HG03575 (cell line): ENCODE measurements around the gene CPSF7.
"Not testable (repeated sequence)": the region's sequence is repeated elsewhere in the genome, so short reads cannot be mapped to it uniquely, and the experiment has no call there.

Experiments
- ATAC-seq: cut with Tn5 transposase; IDR thresholded peaks from one replicate; pipeline ENCODE4 v1.9.1; 2021; ENCODE audit not compliant: unreplicated experiment, insufficient number of reproducible peaks, low FRiP score; ENCODE audit errors: extremely low read depth

The CPSF7 gene

GRCh38 chr11:61403658-61404057, 26.1 kb downstream of the CPSF7 start:
- ATAC-seq = no peak

DNA sequence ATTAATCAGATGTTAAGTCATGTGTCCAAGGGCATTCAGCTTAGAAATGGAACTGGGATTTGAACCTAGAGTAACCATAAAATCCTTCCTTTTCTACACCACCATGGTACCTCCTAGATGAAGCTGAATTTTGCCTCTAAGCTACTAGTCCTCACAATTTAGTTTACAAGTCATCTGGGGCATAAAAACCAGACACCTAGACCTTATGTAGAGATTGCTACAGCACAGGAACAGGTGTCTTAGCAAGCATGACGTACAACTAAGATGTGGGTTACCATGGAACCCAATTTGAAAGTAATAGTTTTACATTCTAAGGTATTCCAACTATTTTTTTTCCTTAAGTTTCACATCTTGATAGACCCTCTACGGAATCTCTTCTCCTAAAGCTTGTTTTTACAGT, 28.2 kb downstream of the CPSF7 start:
- no peak for ATAC-seq

DNA sequence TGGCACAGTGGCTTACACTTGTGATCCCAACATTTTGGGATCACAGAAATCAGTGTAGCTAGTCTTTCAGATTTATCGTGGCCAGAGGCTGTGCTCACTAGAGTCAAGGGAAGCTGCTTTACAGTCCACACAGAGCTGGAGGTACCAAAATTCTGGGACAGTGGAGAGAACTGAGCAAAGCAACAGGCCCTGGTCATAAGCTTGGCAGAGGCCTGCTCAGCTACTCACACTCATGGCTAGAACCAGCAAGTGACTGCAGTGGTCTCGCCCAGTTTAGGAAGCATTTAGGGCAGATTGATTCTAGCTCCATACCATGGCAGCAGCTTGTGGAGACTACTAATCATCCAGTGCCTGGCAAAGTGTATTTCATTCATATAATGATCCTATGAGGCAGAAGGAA, 28.6 kb downstream of the CPSF7 start:
- ATAC-seq = no peak

- no peak for ATAC-seq
Measured at GRCh38 chr11:61392981-61393595, 36.7 kb downstream of the CPSF7 start.

GRCh38 chr11:61390161-61390560, 39.6 kb downstream of the CPSF7 start:
- no peak for ATAC-seq

GRCh38 chr11:61384271-61385242, 45.2 kb downstream of the CPSF7 start:
- ATAC-seq = no peak

GRCh38 chr11:61383859-61384258, 45.9 kb downstream of the CPSF7 start:
- not testable (repeated sequence) for ATAC-seq

- ATAC-seq = no peak
Measured at GRCh38 chr11:61380884-61381283, 48.9 kb downstream of the CPSF7 start.

DNA sequence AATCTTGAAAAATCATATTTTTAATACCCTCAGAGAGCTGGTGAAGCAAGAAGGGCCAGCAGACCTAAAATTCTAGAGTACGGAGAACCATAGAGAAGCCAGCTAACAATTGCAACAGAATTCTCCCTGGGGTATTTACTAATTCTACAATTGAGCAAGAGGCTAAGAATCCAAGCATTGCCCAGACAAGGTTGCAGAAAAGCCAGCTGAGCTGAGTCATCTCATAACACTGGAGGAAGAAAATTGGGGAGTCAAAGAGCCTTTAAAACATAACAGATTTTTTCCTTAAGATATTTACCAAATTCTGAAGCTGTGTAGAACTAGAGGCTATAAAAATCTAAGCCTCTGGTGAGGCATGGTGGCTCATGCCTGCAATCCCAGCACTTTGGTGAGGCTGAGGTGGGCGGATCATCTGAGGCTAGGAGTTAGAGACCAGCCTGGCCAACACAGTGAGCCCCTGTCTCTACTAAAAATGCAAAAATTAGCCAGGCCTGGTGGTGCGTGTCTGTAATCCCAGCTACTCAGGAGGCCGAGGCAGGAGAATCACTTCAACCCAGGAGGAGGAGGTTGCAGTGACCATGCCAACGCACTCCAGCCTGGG, 51.0 kb downstream of the CPSF7 start:
- no peak for ATAC-seq

DNA sequence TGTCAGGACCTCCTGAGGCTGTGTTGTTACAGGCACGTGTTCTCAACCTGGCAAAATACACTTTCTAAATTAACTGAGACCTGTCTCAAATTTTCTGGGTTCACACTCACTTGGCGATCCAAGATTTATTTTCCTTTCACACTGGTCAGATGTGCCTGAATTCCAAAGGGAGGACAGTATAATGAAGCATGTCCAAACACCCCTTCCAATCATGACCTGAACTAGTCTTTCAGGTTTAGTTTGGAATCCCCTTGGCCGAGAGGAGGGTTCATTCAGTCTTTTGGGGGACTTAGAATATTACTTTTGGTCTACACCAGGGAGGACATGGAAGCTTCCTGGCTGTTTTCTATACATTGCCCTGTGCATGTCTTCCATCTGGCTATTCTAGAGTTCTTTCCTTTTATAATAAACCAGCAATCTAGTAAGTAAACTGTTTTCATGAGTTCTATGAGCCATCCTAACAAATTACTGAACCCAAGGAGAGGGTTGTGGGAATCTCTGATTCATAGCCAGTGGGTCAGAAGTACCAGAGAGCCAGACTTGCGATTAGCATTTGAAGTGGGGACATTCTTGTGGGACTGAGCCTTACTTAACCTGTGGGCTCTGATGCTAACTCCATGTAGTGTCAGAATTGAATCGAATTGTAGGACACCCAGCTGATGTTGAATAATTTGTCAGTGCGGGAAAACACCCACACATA, 52.2 kb downstream of the CPSF7 start:
- ATAC-seq = no peak

DNA sequence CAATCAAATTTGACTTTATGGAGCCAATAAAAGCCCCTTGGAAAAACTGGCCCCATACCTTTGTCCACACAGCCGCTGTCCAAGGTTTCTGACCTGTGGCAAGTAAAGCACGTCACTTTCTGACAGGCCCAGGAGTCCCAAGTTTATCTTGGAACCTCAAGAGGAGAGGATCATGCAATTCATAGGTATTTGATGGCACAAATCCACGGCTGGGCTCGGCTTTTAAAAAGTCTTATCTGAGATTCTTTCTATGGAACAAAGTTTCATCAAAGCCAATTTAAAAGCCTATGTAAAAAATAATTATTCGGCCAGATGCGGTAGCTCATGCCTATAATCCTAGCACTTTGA, 54.0 kb downstream of the CPSF7 start:
- ATAC-seq = no peak

DNA sequence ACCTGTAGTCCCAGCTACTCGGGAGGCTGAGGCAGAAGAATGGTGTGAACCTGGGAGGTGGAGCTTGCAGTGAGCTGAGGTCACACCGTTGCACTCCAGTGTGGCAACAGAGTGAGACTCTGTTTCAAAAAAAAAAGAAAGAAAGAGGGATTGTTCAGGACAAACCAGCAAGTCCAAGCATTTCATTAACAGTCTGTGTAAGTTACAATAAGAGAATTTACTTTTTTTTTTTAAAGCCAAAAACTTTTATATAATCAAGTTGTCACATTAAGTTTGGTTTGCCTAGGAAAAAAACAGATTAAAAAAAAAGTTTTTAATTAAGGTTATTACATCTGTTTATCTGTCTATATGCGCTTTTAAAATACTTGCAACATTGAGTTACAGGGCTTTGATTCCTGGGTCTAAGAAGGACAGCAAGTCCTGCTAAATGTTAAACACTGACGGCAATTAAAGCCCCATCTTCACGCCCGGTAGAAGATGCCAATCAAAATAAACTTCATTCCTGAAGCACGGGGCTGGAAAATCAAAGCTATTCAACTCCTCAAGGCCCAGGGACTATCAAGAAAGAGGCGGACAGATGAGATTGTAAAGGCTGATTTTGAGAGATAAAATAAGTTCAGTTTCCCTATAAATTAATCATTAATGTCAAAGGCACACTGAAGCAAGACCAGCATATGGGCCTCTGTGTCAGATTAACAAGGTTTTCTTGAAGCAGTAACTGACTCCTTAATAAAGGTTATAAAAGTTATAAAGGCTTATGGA, 56.9 kb downstream of the CPSF7 start:
- ATAC-seq = no peak

- no peak for ATAC-seq
Measured at GRCh38 chr11:61370349-61371005, 59.3 kb downstream of the CPSF7 start.

GRCh38 chr11:61369372-61370348, 60.1 kb downstream of the CPSF7 start:
- ATAC-seq = no peak

- ATAC-seq = no peak
Measured at GRCh38 chr11:61368646-61369045, 61.1 kb downstream of the CPSF7 start.

DNA sequence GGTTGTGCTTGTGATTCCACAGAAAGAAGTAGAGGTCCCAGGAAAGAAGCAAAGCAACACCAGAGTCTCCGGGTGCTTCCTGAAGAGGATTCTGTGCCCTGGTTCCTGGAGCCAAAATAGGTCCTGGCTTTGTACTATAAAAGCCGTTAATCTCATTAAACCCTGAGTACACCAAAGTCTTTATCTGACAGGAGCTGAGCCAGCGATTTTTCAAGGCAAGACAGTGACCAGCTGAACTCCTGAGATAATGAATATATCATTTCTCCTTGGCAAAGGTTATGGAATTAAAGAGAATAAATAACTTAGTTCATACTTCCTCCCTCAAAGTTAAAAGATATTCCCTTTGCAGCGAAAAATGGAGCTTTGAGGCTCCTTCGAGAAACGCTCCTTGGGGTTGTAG, 62.4 kb downstream of the CPSF7 start:
- ATAC-seq = no peak

DNA sequence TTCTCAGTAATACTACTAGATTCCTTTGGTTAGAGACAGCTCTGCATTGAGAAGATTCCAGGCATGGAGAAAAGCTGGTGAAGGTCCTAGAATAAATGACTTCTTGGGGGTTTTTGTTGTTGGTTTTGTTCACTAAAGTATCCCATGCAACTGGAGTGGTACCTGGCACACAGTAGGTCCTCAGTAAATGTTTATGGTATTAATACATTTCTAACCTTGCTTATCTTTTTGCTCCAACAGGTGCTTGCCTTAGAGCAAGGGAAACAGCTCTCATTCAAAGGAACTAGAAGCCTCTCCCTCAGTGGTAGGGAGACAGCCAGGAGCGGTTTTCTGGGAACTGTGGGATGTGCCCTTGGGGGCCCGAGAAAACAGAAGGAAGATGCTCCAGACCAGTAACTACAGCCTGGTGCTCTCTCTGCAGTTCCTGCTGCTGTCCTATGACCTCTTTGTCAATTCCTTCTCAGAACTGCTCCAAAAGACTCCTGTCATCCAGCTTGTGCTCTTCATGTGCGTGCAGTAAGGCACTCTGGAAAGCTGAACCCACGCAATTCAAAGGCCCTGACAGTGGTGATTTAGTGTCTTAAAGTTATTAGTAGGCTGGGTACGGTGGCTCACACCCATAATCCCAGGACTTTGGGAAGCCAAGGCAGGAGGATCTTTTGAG, 65.6 kb downstream of the CPSF7 start:
- no peak for ATAC-seq
